SK-N-SH (cell line): ENCODE results near the gene JPH3. TPM values are rescaled to one million over a fixed set of nuclear protein-coding genes. Genes with fewer than 3 reads are reported as not detected.

Experiments used
- CTCF ChIA-PET: fragments of 300-600, 350-600 bp; formaldehyde crosslinking; extraction: SDS; loops from one replicate; lab custom pipeline; 2021; lab: Yijun Ruan, JAX
- POLR2A ChIA-PET: fragments of 350-600 bp; sonication (Branson Sonifier 250); formaldehyde crosslinking; extraction: SDS; loops from one replicate; lab custom pipeline; 2020; ENCODE audit warnings: antibody characterized with exemption, inconsistent platforms; lab: Yijun Ruan, JAX
- DNase-seq: peaks from one replicate; pipeline ENCODE4 v3.0.0; 2012
- H2AFZ ChIP-seq: fragments of 200-600 bp; sonication (generic); 2 replicates; pipeline ENCODE4 v1.8.1; 2016; ENCODE audit warnings: antibody characterized with exemption, mild to moderate bottlenecking, low read depth
- H3F3A ChIP-seq: fragments of 200-600 bp; sonication (generic); replicated peaks from 2 replicates; pipeline ENCODE3; 2016; ENCODE audit warnings: antibody characterized with exemption, mild to moderate bottlenecking; ENCODE audit not compliant: insufficient read depth
- H3K27ac ChIP-seq, 2 experiments: fragments of 200-500 bp in 1 of 2; fragments of 200-600 bp in 1 of 2; sonication (Bioruptor generic) in 1 of 2; sonication (generic), shearing (Covaris generic) in 1 of 2; 2 replicates each; pipeline versions ENCODE4 v1.5.1 to v1.6.1; 2014 to 2016; ENCODE audit warnings: low read depth in 2 of 2, inconsistent platforms in 1 of 2, low read length in 1 of 2, mild to moderate bottlenecking in 1 of 2, mixed read lengths in 1 of 2
- H3K27me3 ChIP-seq: fragments of 200-600 bp; sonication (generic), shearing (Covaris generic); 2 replicates; pipeline ENCODE4 v1.6.1; 2016; ENCODE audit warnings: mixed run types; ENCODE audit not compliant: insufficient read depth
- H3K36me3 ChIP-seq, 2 experiments: fragments of 200-500 bp in 1 of 2; fragments of 200-600 bp in 1 of 2; sonication (Bioruptor generic) in 1 of 2; sonication (generic) in 1 of 2; replicated peaks in 1 of 2; 2 replicates each; pipeline versions ENCODE3 to v1.5.1; 2014 to 2016; ENCODE audit warnings: low read length in 1 of 2, mild to moderate bottlenecking in 1 of 2; ENCODE audit not compliant: insufficient read depth in 2 of 2, control insufficient read depth in 1 of 2
- H3K4me1 ChIP-seq, 2 experiments: fragments of 200-500 bp in 1 of 2; fragments of 200-600 bp in 1 of 2; sonication (Bioruptor generic) in 1 of 2; sonication (generic), shearing (Covaris generic) in 1 of 2; 2 replicates each; pipeline versions ENCODE4 v1.5.1 to v1.6.1; 2014 to 2016; ENCODE audit warnings: low read depth in 1 of 2, low read length in 1 of 2, mixed run types in 1 of 2; ENCODE audit not compliant: insufficient read depth in 2 of 2, control insufficient read depth in 1 of 2
- H3K4me2 ChIP-seq: fragments of 200-600 bp; sonication (generic), shearing (Covaris generic); 2 replicates; pipeline ENCODE4 v1.6.1; 2017; ENCODE audit warnings: mixed run types
- H3K4me3 ChIP-seq, 2 experiments: fragments of 200-500 bp in 1 of 2; fragments of 200-600 bp in 1 of 2; sonication (Bioruptor generic) in 1 of 2; sonication (generic), shearing (Covaris generic) in 1 of 2; 2 replicates each; pipeline versions ENCODE4 v1.5.1 to v1.8.1; 2014 to 2016; ENCODE audit warnings: low read depth in 2 of 2, inconsistent platforms in 1 of 2, low read length in 1 of 2, mild to moderate bottlenecking in 1 of 2, mixed read lengths in 1 of 2, moderate library complexity in 1 of 2
- H3K79me2 ChIP-seq: fragments of 200-600 bp; sonication (generic); 2 replicates; pipeline ENCODE4 v1.8.1; 2017; ENCODE audit warnings: mild to moderate bottlenecking; ENCODE audit not compliant: insufficient read depth
- H3K9ac ChIP-seq: fragments of 200-600 bp; sonication (generic); 2 replicates; pipeline ENCODE4 v1.6.1; 2017; ENCODE audit warnings: mixed run types
- H3K9me2 ChIP-seq: fragments of 200-600 bp; sonication (generic); 2 replicates; pipeline ENCODE4 v1.6.1; 2017; ENCODE audit warnings: mixed run types
- H3K9me3 ChIP-seq: fragments of 200-600 bp; sonication (generic); 2 replicates; pipeline ENCODE4 v1.6.1; 2017; ENCODE audit warnings: mixed run types, mild to moderate bottlenecking, moderate library complexity
- H4K20me1 ChIP-seq: fragments of 200-600 bp; sonication (generic); 2 replicates; pipeline ENCODE4 v1.6.1; 2017; ENCODE audit warnings: mild to moderate bottlenecking, mixed run types; ENCODE audit not compliant: insufficient read depth
- EZH2phosphoT487 ChIP-seq: fragments of 200-600 bp; sonication (generic); IDR thresholded peaks from 2 replicates; pipeline ENCODE4 v1.6.1; 2017; ENCODE audit warnings: low read depth, mixed run types, mild to moderate bottlenecking, antibody characterized with exemption, moderate library complexity, borderline replicate concordance
- FOXM1 ChIP-seq: IDR thresholded peaks from 2 replicates; pipeline ENCODE4 v1.4.0; 2012; ENCODE audit warnings: low read depth, mild to moderate bottlenecking
- GATA2 ChIP-seq: sonication (generic); formaldehyde crosslinking; IDR thresholded peaks from 2 replicates; pipeline ENCODE4 v1.5.0; 2020; ENCODE audit warnings: mild to moderate bottlenecking, missing genetic modification reagents
- JUND ChIP-seq: IDR thresholded peaks from 2 replicates; pipeline ENCODE4 v1.4.0; 2012
- MXI1 ChIP-seq: IDR thresholded peaks from 2 replicates; pipeline ENCODE4 v1.6.1; 2012; ENCODE audit warnings: mild to moderate bottlenecking, low read depth, low read length, improper control_type of control experiment
- NFIC ChIP-seq: IDR thresholded peaks from 2 replicates; pipeline ENCODE4 v1.4.0; 2012; ENCODE audit warnings: borderline replicate concordance
- NRF1 ChIP-seq: IDR thresholded peaks from 2 replicates; pipeline ENCODE4 v1.6.1; 2012; ENCODE audit warnings: low read depth, mild to moderate bottlenecking, low read length
- REST ChIP-seq: IDR thresholded peaks from 2 replicates; pipeline ENCODE4 v1.6.1; 2012; ENCODE audit warnings: mild to moderate bottlenecking, low read depth, low read length, moderate library complexity
- RFX5 ChIP-seq: IDR thresholded peaks from 2 replicates; pipeline ENCODE4 v1.6.1; 2012; ENCODE audit warnings: mild to moderate bottlenecking, improper control_type of control experiment, low read length
- TEAD4 ChIP-seq: IDR thresholded peaks from 2 replicates; pipeline ENCODE4 v1.4.0; 2012; ENCODE audit warnings: mild to moderate bottlenecking, borderline replicate concordance; ENCODE audit not compliant: insufficient read depth
- USF1 ChIP-seq: IDR thresholded peaks from 2 replicates; pipeline ENCODE4 v1.4.0; 2012; ENCODE audit warnings: low read depth, borderline replicate concordance
- ZBTB33 ChIP-seq: IDR thresholded peaks from 2 replicates; pipeline ENCODE4 v1.4.0; 2012; ENCODE audit warnings: low read depth, borderline replicate concordance
- WGBS: methylation state at CpG from one replicate; pipeline ENCODE4 v1.1.6; 2017; ENCODE audit warnings: low lambda C conversion rate; 5-methylcytosine and 5-hydroxymethylcytosine counted together
- polyA plus RNA-seq, 3 experiments: library from polyadenylated mRNA; depleted of rRNA; stranded (reverse); fragments of >200 nt; gene quantifications; 2 replicates each; pipeline ENCODE4 v1.2.3, GENCODE V29; 2012

JPH3 gene
- polyA plus RNA-seq, 1 of the 3 experiments (the other 2 are of a cell fraction): 0.25 TPM

- Histone ChIP-seq H3K79me2 (no peaks in the 10 kb centered on the region; the same call in 1 of the 2 replicates), H3K9ac (no peak overlapping the region), H3K9me3 (no peaks in the 10 kb centered on the region), H3F3A (peaks cover 9% of the 10 kb centered on the region), H2AFZ (no peak overlapping the region), H3K27ac (peak overlapping the region in 1 of 2 experiments; percentile 99; a peak in 2 of 4 replicates), H3K9me2 (no peaks in the 10 kb centered on the region), H3K4me1 (peaks cover 10 to 43% of the 10 kb centered on the region in 2 experiments; a peak in 3 of 4 replicates), H3K4me2 (no peak overlapping the region), H3K4me3 (no peak overlapping the region; a peak in 1 of 4 replicates), H3K36me3 (peaks cover 0 to 22% of the 10 kb centered on the region in 2 experiments), H3K27me3 (no peaks in the 10 kb centered on the region), H4K20me1 (peaks cover 20% of the 10 kb centered on the region)
- POLR2A ChIA-PET: interaction anchor here (1.0 to 1.9 kb wide), 4 partner anchors 13 to 46 kb away, joined by 3 to 10 read pairs (median 5); partner anchors contain the start of gene KLHDC4
- WGBS: 77% methylated on average over 14 of the region's 19 CpGs
- CTCF ChIA-PET: interaction anchor here (0.7 to 4.3 kb wide), 7 partner anchors 13 to 135 kb away, joined by 3 to 24 read pairs (median 4); no protein-coding TSS in a partner anchor
- TF ChIP-seq USF1 (no peak), REST (no peak), FOXM1 (no peak), EZH2phosphoT487 (no peak), JUND (no peak), TEAD4 (no peak), NFIC (no peak), MXI1 (no peak), NRF1 (no peak), ZBTB33 (no peak), GATA2 (CRISPR knock-in tag) (no peak), RFX5 (no peak)
- DNase-seq: peak; percentile 64
Observed at GRCh38 chr16:87722590-87723225, 120.4 kb downstream of the JPH3 start.
